Putamen (tissue), 1 donor: ENCODE data around the gene GDPD5.

ENCODE experiments used
- DNase-seq: peaks from one replicate; pipeline ENCODE4 v3.0.0-alpha.2; 2016; ENCODE audit warnings: low spot score

GDPD5 gene

DNA sequence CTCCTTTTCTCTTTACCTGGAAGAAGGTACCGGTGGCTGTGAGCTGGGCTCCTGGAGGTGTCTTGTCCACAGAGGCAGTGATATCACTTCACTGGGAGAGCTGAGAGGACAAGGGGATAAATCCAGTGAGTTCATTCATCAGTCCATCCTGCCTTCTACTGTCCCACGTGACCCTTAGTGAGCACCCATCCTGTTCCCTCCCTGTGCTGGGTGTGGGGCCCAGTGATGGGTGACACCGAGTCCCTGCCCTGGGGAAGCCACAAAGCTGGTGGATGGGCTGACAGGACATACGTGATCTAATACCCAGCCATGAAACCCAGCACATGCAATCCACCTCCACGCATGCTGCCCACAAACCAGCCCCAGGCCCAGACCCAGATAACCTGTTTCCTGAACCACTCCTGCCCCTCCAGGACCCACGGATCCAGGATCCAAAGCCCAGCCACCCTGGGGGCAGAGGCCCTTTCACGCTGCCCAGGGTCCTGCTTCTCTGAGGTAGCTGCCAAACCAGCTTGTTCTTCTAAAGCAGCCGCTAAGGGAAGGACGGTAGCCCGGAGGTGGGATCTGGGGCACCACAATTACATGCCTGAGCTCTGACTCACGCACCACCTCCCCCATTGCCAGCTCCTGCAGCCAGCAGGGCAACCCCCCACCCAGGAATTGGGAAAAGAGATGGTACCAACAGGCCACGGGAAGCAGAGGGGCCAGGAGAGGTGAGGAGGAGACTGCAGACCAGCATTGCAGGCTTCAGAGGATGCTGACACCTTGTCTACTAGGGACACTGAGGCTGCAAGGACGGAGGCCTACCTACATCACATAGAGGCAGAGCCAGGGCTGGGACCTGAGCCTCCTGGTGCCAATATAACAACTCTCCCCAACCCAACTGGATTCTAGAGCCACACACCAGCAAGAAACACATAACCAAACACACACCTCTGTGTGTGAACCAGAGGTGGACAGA, 35.2 kb downstream of the GDPD5 start:
- no peak for DNase-seq

- DNase-seq = no peak
Measured at GRCh38 chr11:75487365-75487764, 38.4 kb downstream of the GDPD5 start.

- no peak for DNase-seq
Measured at GRCh38 chr11:75485742-75486141, 40.0 kb downstream of the GDPD5 start.

- DNase-seq = no peak
Measured at GRCh38 chr11:75482931-75483469, 42.7 kb downstream of the GDPD5 start.

- no peak for DNase-seq
Measured at GRCh38 chr11:75481922-75482606, 43.7 kb downstream of the GDPD5 start.

DNA sequence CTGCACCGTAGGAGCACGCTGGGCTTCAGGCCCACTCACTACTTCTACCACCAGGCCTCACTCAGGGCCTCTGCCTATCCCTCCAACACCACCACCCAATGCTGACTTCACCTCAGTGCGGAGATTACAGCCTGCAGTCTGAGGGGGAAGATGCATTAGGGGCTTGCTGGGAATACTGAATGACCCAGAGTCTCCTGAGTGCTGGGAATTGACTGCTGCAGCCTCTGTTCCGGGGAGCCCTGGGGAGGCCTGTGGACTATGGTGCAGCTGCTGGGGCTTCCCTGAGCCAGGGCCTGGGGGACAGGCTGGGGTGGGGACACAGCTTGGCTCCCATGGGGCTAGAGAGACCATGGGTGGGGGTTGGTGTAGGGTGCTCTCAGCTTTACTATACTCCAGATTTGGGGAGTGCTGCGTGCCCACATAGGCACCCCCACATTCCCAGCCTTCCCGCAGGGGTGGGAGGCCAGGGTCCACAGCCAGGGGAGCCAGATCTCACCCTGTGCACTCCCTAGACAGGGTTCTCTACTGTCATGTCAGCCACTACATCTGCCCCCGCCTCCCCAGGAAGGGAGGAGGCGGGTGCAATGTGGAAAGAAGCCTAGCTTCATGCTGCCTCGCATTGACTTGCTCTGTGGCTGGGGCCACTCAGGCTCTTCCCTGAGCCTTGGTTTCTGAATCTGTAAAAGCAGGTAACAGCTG, 44.4 kb downstream of the GDPD5 start:
- peak; percentile 47 for DNase-seq

- DNase-seq = no peak
Measured at GRCh38 chr11:75480185-75481175, 45.3 kb downstream of the GDPD5 start.

DNA sequence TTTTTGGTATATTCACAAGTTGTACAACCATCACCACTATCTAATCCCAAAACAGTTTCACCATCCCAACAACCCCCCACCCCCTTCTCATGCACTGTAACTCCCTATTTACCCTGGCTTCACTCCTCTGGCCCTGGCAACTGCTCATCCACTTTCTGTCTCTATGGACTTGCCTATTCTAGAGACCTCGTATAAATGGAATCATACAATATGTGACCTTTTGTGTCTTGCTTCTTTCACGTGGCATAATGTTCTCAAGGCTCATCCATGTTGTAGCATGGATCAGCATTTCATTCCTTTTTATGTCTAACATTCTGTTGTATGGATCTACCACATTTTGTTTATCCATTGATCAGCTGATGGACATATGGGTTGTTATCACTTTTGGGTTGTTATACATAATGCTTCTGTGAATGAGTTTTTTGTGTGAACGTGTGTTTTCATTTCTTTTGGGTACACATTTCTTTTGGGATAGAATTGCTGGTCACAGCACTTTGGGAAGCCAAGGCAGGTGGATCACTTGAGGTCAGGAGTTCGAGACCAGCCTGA, 46.1 kb downstream of the GDPD5 start:
- no peak for DNase-seq

DNA sequence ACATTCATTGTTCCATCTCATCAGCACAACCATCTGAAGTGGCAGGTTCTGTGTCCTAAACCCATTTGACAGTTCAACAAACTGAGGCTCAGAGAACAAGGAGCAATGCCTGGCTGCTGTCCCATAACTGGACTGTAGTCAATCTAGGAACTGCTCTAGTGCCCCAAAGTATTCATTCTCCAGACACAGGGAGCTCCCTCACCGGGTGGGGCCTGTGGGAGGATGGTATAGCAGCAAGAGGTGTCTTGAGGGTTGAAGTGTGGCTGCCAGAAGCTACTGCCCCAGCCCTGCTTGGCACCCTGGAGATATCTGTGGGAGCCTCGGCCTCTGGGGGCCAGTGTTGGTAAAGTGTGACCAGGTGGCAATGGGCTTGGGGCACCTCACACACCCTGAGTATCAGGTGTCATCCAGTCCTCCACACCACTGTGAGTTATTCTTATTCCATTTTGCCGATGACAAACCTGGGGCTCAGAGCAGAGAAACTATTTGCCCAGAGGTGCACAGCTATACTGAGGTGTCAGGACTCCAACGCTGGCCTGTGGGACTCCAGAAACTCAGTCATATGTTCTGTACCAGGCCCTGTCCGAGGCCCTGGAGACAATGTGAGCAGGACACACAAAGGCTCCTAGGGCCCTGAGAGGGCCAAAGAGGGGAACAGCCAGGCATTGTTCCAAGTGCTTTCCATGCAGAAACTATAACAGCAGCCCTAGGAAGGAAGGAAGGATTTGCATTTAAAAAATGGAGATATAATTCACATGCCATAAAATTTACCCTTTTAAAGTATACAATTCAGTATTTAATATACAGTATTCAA, 46.8 kb downstream of the GDPD5 start:
- DNase-seq = no peak

GRCh38 chr11:75477614-75477935, 48.2 kb downstream of the GDPD5 start:
- DNase-seq = no peak

DNA sequence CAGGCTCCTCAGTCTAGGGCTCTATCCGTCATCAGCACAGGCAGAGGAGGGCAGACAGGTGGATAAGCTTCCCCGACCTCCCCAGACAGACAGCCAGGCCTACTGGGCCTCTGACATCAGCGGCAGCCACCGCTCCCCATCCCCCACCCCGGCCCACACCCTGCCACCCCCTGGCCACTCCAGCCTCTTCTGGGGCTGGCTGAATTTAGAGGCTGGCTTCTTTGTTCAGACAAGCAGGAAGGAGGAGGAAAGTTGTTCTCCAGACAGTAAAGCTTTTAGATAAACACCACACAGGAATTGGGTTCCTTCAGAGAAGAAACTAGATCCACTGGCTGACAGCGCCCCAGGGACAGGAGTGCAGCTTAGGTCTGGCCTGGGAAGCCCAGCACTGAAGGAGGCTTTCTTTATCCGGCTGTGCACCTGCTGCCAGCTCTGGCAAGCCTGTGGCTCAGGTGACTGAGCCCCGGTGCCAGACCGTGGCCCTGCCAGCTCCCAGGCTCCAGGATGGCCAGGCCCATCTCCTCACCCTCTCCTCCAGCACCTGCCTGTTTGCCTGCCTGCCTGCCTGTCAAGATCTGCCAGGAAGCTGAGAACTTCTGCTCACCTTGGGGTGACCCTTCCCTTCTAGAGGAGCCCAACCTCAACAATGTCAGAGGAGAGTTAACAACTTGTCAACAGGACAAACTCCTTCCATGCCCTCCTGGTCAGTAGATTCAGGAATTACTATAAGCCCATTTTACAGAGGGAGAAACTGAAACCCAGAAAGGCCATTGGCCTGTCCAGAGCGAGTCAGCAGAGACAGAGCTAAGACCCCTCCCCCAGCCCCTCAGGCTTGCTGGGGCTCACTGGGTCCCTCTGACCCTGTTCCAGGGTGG, 48.8 kb downstream of the GDPD5 start:
- no peak for DNase-seq

- no peak for DNase-seq
Measured at GRCh38 chr11:75475767-75476650, 49.7 kb downstream of the GDPD5 start.

DNA sequence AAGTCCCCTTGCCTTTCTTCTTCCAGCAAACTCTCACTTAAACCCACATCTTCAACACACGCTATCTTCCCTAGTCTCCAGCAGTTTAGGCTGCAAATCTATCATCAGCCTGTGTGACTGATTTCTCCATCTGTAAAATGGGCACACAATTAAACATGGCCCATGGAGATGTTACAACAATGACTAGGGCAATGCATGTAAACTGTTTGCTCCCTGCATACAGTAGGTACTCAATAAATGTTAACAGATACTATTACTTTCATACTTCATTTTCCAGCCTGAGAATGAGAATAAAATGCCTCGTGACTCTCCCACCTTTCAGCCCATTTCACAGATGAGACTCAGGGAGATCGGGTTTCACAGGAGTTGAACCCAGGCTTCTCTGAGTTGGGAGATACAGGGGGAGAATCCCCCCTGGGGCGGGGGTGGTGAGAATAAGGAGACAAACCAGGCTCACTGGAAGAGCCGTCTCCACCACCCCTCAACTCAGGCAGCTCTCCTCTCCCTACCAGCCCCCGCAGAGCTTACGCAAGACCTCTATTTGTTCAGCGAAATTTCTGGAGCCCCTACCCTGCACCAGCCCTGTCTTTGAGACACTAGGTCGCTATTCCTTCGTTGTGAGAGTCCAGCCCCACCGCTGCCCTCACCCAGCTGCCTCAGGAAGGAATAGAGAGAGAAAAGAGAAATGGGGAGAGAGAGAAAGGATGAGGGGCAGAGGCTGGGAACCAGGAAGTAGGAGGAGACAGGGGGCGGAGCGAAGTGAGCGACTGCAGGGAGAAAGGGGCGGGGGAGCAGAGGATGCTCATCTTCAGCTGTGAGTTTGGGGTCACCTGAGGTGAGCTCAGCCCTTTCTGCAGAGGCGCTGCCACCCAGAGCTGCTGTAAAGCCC, 50.6 kb downstream of the GDPD5 start:
- peak; percentile 60 for DNase-seq

DNA sequence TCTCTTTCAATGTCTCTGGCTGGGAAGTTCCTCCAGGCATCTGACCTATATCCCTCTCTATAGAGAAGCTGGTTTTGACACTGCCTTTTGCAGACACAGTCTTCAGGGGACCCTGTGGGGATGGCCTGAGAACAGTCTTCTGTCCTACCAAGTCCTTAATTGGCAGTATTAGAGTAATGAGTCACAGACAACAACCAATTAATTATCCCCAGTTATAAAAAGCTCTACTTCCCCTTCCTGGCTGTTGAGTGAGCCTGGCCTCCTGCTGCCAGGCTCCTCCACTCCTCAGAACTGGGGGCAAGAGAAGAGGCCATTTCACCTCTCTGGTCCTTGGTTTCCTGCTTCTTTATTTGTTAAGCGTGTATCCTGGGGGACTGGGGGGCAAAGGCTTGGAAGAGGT, 51.5 kb downstream of the GDPD5 start:
- no peak for DNase-seq

DNA sequence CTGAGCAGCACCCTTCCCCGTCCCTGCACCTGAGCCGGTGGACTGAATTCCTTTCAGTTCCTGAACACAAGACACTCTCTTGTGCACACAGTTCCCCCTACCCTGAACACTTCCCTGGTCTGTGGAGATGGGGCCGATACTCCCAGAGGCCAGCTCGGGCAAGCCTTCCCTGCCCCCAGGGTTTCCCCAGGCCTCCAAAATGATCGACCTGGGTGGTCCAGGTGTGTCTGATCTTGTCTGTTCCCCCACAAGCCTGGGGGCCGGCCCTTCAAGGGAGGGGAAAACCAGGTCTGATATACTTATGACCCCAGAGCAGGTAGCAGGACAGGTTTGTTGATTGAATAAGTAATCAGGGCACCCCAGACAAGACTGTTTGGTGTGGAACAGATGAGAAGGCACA, 52.1 kb downstream of the GDPD5 start:
- DNase-seq = no peak

GRCh38 chr11:75472081-75472732, 53.5 kb downstream of the GDPD5 start:
- DNase-seq = no peak
